ENCODE measurements around the gene MICAL2.

MICAL2 gene

GRCh38 chr11:12212821-12213185, 102.4 kb downstream of the MICAL2 start:
- peaks cover 21% of the 10 kb centered on the region for H3K27me3 Mint-ChIP-seq (ENCODE audit: low read depth, poor library complexity)
- peak overlapping the region; percentile 54 for H3K27ac Mint-ChIP-seq
- DNase-seq = no peak
- TF ChIP-seq, protein P1, sequence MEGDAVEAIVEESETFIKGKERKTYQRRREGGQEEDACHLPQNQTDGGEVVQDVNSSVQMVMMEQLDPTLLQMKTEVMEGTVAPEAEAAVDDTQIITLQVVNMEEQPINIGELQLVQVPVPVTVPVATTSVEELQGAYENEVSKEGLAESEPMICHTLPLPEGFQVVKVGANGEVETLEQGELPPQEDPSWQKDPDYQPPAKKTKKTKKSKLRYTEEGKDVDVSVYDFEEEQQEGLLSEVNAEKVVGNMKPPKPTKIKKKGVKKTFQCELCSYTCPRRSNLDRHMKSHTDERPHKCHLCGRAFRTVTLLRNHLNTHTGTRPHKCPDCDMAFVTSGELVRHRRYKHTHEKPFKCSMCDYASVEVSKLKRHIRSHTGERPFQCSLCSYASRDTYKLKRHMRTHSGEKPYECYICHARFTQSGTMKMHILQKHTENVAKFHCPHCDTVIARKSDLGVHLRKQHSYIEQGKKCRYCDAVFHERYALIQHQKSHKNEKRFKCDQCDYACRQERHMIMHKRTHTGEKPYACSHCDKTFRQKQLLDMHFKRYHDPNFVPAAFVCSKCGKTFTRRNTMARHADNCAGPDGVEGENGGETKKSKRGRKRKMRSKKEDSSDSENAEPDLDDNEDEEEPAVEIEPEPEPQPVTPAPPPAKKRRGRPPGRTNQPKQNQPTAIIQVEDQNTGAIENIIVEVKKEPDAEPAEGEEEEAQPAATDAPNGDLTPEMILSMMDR (IDR thresholded peaks at IDR 0.05) = no peak
- H3K4me1 Mint-ChIP-seq = peaks cover 60% of the 10 kb centered on the region
- no peaks in the 10 kb centered on the region for H3K9me3 Mint-ChIP-seq
- H3K4me3 Mint-ChIP-seq = no peak overlapping the region
- no peaks in the 10 kb centered on the region for H3K36me3 Mint-ChIP-seq (ENCODE audit: low read depth)

DNA sequence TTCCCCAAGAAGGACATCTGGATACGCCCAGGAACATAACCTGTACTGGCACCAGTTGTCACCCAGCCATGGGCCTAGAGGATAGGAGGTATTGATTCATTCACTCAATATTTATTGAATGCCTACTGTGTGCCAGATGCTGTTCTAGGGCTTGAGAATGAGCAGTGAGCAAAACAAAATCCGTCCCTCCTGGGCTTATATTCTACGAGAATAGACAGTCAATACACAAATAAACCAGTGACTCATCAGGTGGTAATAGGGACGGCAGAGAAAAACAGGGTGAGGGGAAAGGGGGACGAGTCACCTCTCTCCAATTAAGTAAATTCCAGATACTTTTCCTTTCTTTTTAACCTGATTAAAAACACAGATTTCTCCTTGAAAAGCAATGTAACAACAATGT, 103.5 kb downstream of the MICAL2 start:
- DNase-seq = no peak
- TF ChIP-seq, protein P1 (IDR thresholded peaks at IDR 0.05) = no peak
- H3K4me3 Mint-ChIP-seq = no peak overlapping the region
- peaks cover 20% of the 10 kb centered on the region for H3K27me3 Mint-ChIP-seq (ENCODE audit: low read depth, poor library complexity)
- H3K36me3 Mint-ChIP-seq (ENCODE audit: low read depth) = no peaks in the 10 kb centered on the region
- no peak overlapping the region for H3K27ac Mint-ChIP-seq
- no peaks in the 10 kb centered on the region for H3K9me3 Mint-ChIP-seq
- H3K4me1 Mint-ChIP-seq = peaks cover 68% of the 10 kb centered on the region

DNA sequence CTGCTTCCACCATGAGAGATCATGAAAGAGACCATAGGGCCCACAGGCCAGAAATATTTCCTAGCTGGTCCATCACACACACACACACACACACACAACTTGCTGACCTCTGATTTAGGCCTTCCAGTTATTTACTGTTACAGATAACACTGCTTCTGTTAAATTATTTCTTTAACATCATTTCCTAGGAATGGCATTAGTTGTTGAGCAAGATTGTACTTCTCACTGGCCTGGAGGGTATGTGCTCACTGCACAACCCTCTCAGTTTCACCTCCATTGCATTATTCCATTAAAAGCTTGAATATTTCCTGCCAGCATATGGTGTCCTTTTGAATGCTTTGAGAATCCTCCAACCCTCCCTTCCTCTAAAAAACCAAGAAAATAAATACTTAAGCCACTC, 104.4 kb downstream of the MICAL2 start:
- Mint-ChIP-seq H3K9me3 (no peaks in the 10 kb centered on the region), H3K4me1 (peaks cover 75% of the 10 kb centered on the region), H3K27me3 (ENCODE audit: low read depth, poor library complexity) (peaks cover 21% of the 10 kb centered on the region), H3K36me3 (ENCODE audit: low read depth) (no peaks in the 10 kb centered on the region), H3K27ac (peak overlapping the region; percentile 58), H3K4me3 (peak overlapping the region; percentile 27)
- TF ChIP-seq, protein P1 (IDR thresholded peaks at IDR 0.05) = no peak
- no peak for DNase-seq

GRCh38 chr11:12215181-12215593, 104.8 kb downstream of the MICAL2 start:
- Mint-ChIP-seq H3K4me1 (peaks cover 80% of the 10 kb centered on the region), H3K36me3 (ENCODE audit: low read depth) (no peaks in the 10 kb centered on the region), H3K27ac (peak overlapping the region; percentile 58)

DNA sequence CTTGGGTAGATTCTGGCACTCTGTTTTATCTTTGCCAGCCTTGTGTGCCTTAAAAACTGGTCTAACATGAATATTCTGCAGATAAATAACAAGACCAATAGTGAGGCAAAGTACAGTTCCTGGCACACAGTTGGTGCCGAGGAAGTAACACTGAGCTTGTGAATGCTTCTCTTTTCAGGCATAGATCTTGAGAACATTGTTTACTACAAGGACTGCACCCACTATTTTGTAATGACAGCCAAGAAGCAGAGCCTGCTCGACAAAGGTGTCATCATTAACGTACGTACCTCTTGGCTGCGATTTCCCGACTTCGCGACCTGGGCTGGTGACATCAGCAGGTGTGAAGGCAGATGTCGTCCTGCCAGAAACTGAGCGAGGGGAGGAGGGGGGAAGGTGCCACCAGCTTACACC, 105.7 kb downstream of the MICAL2 start:
- no peak for DNase-seq
- no peaks in the 10 kb centered on the region for H3K36me3 Mint-ChIP-seq (ENCODE audit: low read depth)
- TF ChIP-seq, protein P1 (IDR thresholded peaks at IDR 0.05) = no peak
- H3K27ac Mint-ChIP-seq = no peak overlapping the region
- H3K4me1 Mint-ChIP-seq = peaks cover 81% of the 10 kb centered on the region
- H3K9me3 Mint-ChIP-seq = no peaks in the 10 kb centered on the region
- no peak overlapping the region for H3K4me3 Mint-ChIP-seq
- H3K27me3 Mint-ChIP-seq (ENCODE audit: low read depth, poor library complexity) = peaks cover 28% of the 10 kb centered on the region

More at GRCh38 chr11:12215181-12215593, 104.8 kb downstream of the MICAL2 start:
- H3K9me3 Mint-ChIP-seq = no peaks in the 10 kb centered on the region
- peaks cover 25% of the 10 kb centered on the region for H3K27me3 Mint-ChIP-seq (ENCODE audit: low read depth, poor library complexity)
- TF ChIP-seq, protein P1 (IDR thresholded peaks at IDR 0.05) = no peak
- peak; percentile 18 for DNase-seq
- H3K4me3 Mint-ChIP-seq = peak overlapping the region; percentile 27

DNA sequence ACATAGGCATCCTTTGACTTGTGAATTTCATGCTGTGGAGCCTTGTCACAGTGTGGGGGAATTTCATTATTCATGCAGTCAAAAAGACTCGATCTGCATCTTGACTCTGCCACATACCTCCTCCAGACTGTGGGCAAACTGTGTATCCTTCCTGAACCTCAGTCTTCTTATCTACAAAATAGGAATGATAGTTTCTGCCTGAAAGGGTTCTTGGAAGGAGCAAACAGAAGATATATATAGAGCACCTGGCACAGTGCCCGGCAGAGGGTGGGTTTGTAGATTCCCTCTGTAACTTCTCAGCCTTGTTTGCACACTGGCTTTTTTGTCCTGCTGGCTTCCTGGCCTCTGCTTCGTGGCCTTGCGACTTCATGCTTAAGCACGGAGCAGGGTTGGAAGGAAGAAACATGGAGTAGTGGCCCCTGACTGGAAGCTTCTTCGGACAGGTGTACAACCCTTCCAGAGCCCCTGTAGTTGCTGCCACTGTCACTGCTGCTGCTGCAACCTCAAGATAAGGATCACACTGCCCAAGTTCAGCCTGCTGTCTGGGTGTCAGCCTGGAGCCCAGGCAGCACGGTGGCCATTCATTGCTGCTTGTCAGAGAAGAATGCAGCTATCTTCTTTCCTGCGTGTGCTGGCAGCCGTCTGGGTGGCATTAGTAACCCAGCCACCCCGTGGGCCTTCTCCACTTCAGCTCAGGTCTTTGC, 106.4 kb downstream of the MICAL2 start:
- Mint-ChIP-seq H3K4me1 (peaks cover 80% of the 10 kb centered on the region), H3K36me3 (ENCODE audit: low read depth) (no peaks in the 10 kb centered on the region), H3K4me3 (no peak overlapping the region), H3K27ac (no peak overlapping the region), H3K9me3 (no peaks in the 10 kb centered on the region), H3K27me3 (ENCODE audit: low read depth, poor library complexity) (peaks cover 27% of the 10 kb centered on the region)
- TF ChIP-seq, protein P1 (IDR thresholded peaks at IDR 0.05) = no peak
- no peak for DNase-seq

Data from nephron progenitor cell (in vitro differentiated cells).